Measurements from ENCODE around the gene ACBD6.

DNA sequence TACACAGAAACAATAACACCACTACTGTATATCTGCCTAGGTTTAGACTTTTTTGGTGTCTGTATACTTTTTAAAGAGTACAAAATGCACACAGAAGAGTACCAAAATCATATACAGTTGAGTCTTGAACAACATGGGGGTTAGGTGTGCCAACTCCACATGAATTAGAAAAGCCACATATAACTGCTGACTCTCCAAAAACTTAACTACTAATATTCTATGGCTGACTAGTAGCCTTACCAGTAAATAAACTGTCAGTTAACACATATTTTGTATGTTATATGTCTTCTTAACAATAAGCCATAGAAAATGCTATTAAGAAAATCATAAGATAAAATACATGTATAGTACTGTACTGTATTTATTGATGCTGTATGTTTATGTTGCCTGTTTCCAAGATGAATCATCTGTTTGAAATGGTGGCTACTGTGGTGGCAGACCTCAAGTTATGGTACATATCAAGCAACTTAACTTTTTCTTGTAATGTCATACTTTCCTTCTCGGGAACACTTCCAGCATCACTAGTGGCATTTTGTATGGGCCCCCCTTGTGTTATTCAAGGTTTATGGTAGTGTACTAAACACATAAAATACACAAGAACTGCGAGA is 201.1 kb downstream of the ACBD6 start:
- TF ChIP-seq RCOR1 (conservative IDR thresholded peaks at IDR 0.05; ENCODE audit: low read depth, low read length) (no peak), PAX8 (IDR thresholded peaks at IDR 0.05) (no peak), ZNF384 (IDR thresholded peaks at IDR 0.05; ENCODE audit: borderline replicate concordance, low read depth, low read length) (no peak), REST (IDR thresholded peaks at IDR 0.05; ENCODE audit: low read depth, low read length) (no peak), FOS (IDR thresholded peaks at IDR 0.05; ENCODE audit: borderline replicate concordance, extremely low read depth, insufficient read length) (no peak), EGR1 (IDR thresholded peaks at IDR 0.05; ENCODE audit: borderline replicate concordance in 1 of 2, low read depth in 2 of 2, low read length in 2 of 2) (no peak), POLR2AphosphoS5 (IDR thresholded peaks at IDR 0.05; ENCODE audit: low read length) (no peak), IRF3 (IDR thresholded peaks at IDR 0.05) (no peak), MTA2 (IDR thresholded peaks at IDR 0.05; ENCODE audit: low read depth) (no peak)

Data from GM12878 (cell line).